SU-DHL-6 (cell line): ENCODE results near the gene HOXD9.

ENCODE experiments used
- H2AFZ ChIP-seq: fragments of 200-600 bp; sonication (generic); 2 replicates; pipeline ENCODE4 v1.6.1; 2014; ENCODE audit warnings: low read depth, mild to moderate bottlenecking, moderate library complexity, mixed read lengths, antibody characterized with exemption, low read length; ENCODE audit not compliant: severe bottlenecking
- H3F3A ChIP-seq: fragments of 200-600 bp; shearing (Covaris generic); 2 replicates; pipeline ENCODE4 v1.6.0; 2016; ENCODE audit warnings: antibody characterized with exemption, mild to moderate bottlenecking; ENCODE audit not compliant: insufficient read depth
- H3K27ac ChIP-seq: fragments of 200-600 bp; sonication (generic); 2 replicates; pipeline ENCODE4 v1.5.1; 2016; ENCODE audit warnings: low read depth, mild to moderate bottlenecking, low read length, moderate library complexity, mixed read lengths
- H3K27me3 ChIP-seq: fragments of 200-600 bp; sonication (generic), shearing (Covaris generic); 2 replicates; pipeline ENCODE4 v1.6.0; 2014; ENCODE audit warnings: mild to moderate bottlenecking, low read length
- H3K36me3 ChIP-seq: fragments of 200-600 bp; sonication (generic); 2 replicates; pipeline ENCODE4 v1.6.1; 2014; ENCODE audit warnings: mild to moderate bottlenecking, low read length, mixed read lengths
- H3K4me2 ChIP-seq: fragments of 300-600, 200-600 bp; shearing (Covaris generic), sonication (generic); 2 replicates; pipeline ENCODE4 v1.6.0; 2014; ENCODE audit warnings: low read length, low read depth, mild to moderate bottlenecking; ENCODE audit not compliant: poor library complexity, severe bottlenecking
- H3K4me3 ChIP-seq: fragments of 200-600 bp; sonication (generic); 2 replicates; pipeline ENCODE4 v1.5.1; 2014; ENCODE audit warnings: antibody characterized with exemption, low read length, mild to moderate bottlenecking, mixed read lengths; ENCODE audit not compliant: insufficient read depth, poor library complexity, severe bottlenecking
- H3K79me2 ChIP-seq: fragments of 200-600 bp; sonication (generic); 2 replicates; pipeline ENCODE4 v1.6.1; 2014; ENCODE audit warnings: mild to moderate bottlenecking, low read length, moderate library complexity; ENCODE audit not compliant: insufficient read depth
- H3K9ac ChIP-seq: fragments of 200-600 bp; sonication (generic); 2 replicates; pipeline ENCODE4 v1.7.0; 2014; ENCODE audit warnings: mild to moderate bottlenecking, low read length
- H3K9me2 ChIP-seq: fragments of 200-600 bp; sonication (generic); replicated peaks from 2 replicates; pipeline ENCODE4 v1.6.1; 2014; ENCODE audit warnings: low read length; ENCODE audit not compliant: insufficient read depth
- H3K9me3 ChIP-seq: fragments of 200-600 bp; sonication (generic); 2 replicates; pipeline ENCODE4 v1.6.1; 2014; ENCODE audit warnings: low read length, mixed read lengths; ENCODE audit not compliant: insufficient read depth
- H4K20me1 ChIP-seq: fragments of 200-600 bp; sonication (generic); 2 replicates; pipeline ENCODE4 v1.6.1; 2014; ENCODE audit warnings: low read depth, mild to moderate bottlenecking, antibody characterized with exemption, low read length, moderate library complexity, mixed read lengths
- CTCF ChIP-seq: fragments of 200-600 bp; sonication (generic); IDR thresholded peaks from one replicate; pipeline ENCODE4 v1.5.1; 2017; ENCODE audit warnings: antibody characterized with exemption, mild to moderate bottlenecking, low read length, moderate library complexity; ENCODE audit not compliant: insufficient read depth, poor library complexity, severe bottlenecking
- EZH2phosphoT487 ChIP-seq: fragments of 200-600 bp; sonication (generic), shearing (Covaris generic); conservative IDR thresholded peaks from 2 replicates; pipeline ENCODE4 v1.6.1; 2018; ENCODE audit warnings: mild to moderate bottlenecking, antibody characterized with exemption, low read length, moderate library complexity, mixed read lengths

The HOXD9 gene

GRCh38 chr2:176096986-176097819 is 25.3 kb upstream of the HOXD9 start:
- Histone ChIP-seq H3K27ac (no peak overlapping the region), H3K4me2 (peak overlapping the region; percentile 67), H4K20me1 (no peaks in the 10 kb centered on the region), H3F3A (no peaks in the 10 kb centered on the region), H2AFZ (peak overlapping the region; percentile 96), H3K36me3 (no peaks in the 10 kb centered on the region), H3K9ac (peak overlapping the region; percentile 47; the same call in 1 of the 2 replicates), H3K27me3 (no peaks in the 10 kb centered on the region), H3K9me2 (no peaks in the 10 kb centered on the region), H3K4me3 (peak overlapping the region; percentile 42), H3K9me3 (no peaks in the 10 kb centered on the region), H3K79me2 (no peaks in the 10 kb centered on the region)
- TF ChIP-seq CTCF (peak; percentile 26), EZH2phosphoT487 (no peak)

DNA sequence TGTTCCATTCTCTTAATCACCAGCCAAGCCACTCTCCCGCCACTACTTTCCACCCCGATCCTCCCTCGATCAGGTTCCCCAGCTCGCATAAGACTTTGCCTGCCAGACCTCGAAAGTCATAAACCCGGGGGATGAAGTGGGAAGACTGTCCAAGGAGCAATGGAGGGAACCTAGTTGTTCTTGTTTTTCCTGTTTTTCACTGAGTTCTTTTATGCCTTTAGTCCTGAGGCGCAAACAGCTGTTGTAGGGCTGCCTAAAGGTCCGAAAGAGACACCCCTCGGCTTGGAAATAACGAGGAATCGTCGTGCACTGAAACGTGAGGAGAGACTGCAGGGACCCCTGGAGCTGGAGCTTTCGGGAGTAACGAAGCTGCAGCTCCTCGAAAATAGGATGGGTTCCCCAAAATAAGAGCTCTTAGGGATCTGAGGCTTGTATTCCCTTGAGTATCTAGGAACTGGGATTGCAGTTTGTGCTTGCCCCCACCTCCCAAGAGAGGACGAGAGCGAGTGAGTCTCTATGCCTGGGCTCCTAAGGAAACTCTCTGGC is 24.6 kb upstream of the HOXD9 start:
- Histone ChIP-seq H3K79me2 (no peaks in the 10 kb centered on the region), H3K9me2 (no peaks in the 10 kb centered on the region), H3K4me3 (no peak overlapping the region), H3K9ac (peak overlapping the region; percentile 47; the same call in 1 of the 2 replicates), H4K20me1 (no peaks in the 10 kb centered on the region), H2AFZ (no peak overlapping the region), H3K9me3 (no peaks in the 10 kb centered on the region), H3K4me2 (peak overlapping the region; percentile 67), H3K27ac (no peak overlapping the region), H3K36me3 (no peaks in the 10 kb centered on the region), H3F3A (no peaks in the 10 kb centered on the region), H3K27me3 (no peaks in the 10 kb centered on the region)
- TF ChIP-seq EZH2phosphoT487 (no peak), CTCF (no peak)

DNA sequence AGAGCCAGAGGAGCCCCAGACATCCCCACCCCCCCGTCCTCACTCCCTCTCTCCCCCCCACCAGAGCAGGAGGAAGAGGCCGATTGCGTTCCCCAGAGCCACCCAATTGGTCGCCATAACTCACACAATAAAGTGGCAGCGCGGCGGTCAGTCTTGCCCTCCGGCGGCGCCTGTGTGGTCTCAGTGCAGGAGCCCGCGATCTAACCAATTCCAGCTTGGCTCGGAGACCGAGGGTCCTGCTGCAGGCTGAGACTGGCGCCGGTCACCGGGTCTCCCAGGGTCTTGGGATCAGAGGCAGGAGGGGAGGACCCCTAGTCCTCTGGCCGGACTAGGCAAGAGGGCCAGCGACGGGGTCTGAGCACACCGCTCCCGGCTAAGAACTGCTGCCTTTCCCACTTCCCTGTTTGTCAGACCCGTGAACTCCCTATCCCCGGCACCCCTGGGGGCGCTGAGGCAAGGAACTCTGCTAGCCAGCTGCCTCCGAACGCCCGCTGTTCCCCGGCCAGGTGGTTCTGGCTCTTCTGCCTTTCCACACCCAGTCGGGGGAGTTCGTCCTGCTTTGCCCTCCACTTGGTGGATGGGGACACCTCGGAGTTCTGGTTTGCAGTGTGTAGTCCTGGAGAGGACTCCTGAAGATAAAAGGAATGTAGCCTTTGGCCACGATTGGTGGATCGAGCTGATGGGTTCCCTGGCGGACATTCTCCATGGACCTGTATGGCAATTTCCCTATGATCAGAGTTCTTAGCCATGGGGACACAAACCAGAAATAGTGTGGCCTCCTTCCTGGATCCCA is 24.0 kb upstream of the HOXD9 start:
- Histone ChIP-seq H3K27me3 (no peaks in the 10 kb centered on the region), H3K79me2 (no peaks in the 10 kb centered on the region), H3K4me2 (no peak overlapping the region), H3K4me3 (no peak overlapping the region), H3K9me3 (no peaks in the 10 kb centered on the region), H3K36me3 (no peaks in the 10 kb centered on the region), H3K9me2 (no peaks in the 10 kb centered on the region), H3K27ac (no peak overlapping the region), H3F3A (no peaks in the 10 kb centered on the region), H3K9ac (no peak overlapping the region), H4K20me1 (no peaks in the 10 kb centered on the region), H2AFZ (no peak overlapping the region)
- TF ChIP-seq EZH2phosphoT487, result no peak
- TF ChIP-seq CTCF, result no peak
